Measurements from ENCODE around the gene BCL2L11. TPM values are rescaled to one million over a fixed set of nuclear protein-coding genes. Genes with fewer than 3 reads are reported as not detected.

BCL2L11 gene
- total and polyA plus RNA-seq, 2 donors, result 9.1 to 10.2 TPM

- H3K27ac ChIP-seq (ENCODE audit: low read depth), result no peak overlapping the region
- no peak overlapping the region for H3K4me3 ChIP-seq (ENCODE audit: low read depth, low read length)
- no peaks in the 10 kb centered on the region for H3K4me1 ChIP-seq (ENCODE audit: insufficient read depth)
- H3K36me3 ChIP-seq (ENCODE audit: insufficient read depth), result no peaks in the 10 kb centered on the region
- DNase-seq (ENCODE audit: extremely low spot score), result no peak
- WGBS, result 96% methylated on average over 5 of the region's 5 CpGs
Measured at GRCh38 chr2:111172666-111173065, 52.0 kb downstream of the BCL2L11 start.

GRCh38 chr2:111173338-111173737, 52.6 kb downstream of the BCL2L11 start:
- no peak overlapping the region for H3K4me3 ChIP-seq (ENCODE audit: low read depth, low read length)
- no peak overlapping the region for H3K27ac ChIP-seq (ENCODE audit: low read depth)
- no peaks in the 10 kb centered on the region for H3K4me1 ChIP-seq (ENCODE audit: insufficient read depth)
- DNase-seq (ENCODE audit: extremely low spot score), result no peak
- WGBS, result 93% methylated on average over 7 of the region's 7 CpGs
- H3K36me3 ChIP-seq (ENCODE audit: insufficient read depth), result no peaks in the 10 kb centered on the region

GRCh38 chr2:111173856-111174255, 53.1 kb downstream of the BCL2L11 start:
- Histone ChIP-seq H3K4me3 (ENCODE audit: low read depth, low read length) (no peak overlapping the region), H3K36me3 (ENCODE audit: insufficient read depth) (no peaks in the 10 kb centered on the region), H3K4me1 (ENCODE audit: insufficient read depth) (no peaks in the 10 kb centered on the region), H3K27ac (ENCODE audit: low read depth) (no peak overlapping the region)
- WGBS, result 93% methylated on average over 6 of the region's 6 CpGs
- DNase-seq (ENCODE audit: extremely low spot score), result no peak

GRCh38 chr2:111175615-111176014, 54.9 kb downstream of the BCL2L11 start:
- no peak for DNase-seq (ENCODE audit: extremely low spot score)
- Histone ChIP-seq H3K36me3 (ENCODE audit: insufficient read depth) (no peaks in the 10 kb centered on the region), H3K4me1 (ENCODE audit: insufficient read depth) (no peaks in the 10 kb centered on the region), H3K4me3 (ENCODE audit: low read depth, low read length) (no peak overlapping the region), H3K27ac (ENCODE audit: low read depth) (no peak overlapping the region)
- WGBS, result 78% methylated on average over 4 of the region's 4 CpGs

GRCh38 chr2:111176388-111176787, 55.7 kb downstream of the BCL2L11 start:
- Histone ChIP-seq H3K4me3 (ENCODE audit: low read depth, low read length) (no peak overlapping the region), H3K36me3 (ENCODE audit: insufficient read depth) (no peaks in the 10 kb centered on the region), H3K27ac (ENCODE audit: low read depth) (no peak overlapping the region), H3K4me1 (ENCODE audit: insufficient read depth) (no peaks in the 10 kb centered on the region)
- DNase-seq (ENCODE audit: extremely low spot score), result no peak
- 92% methylated on average over 7 of the region's 7 CpGs for WGBS

GRCh38 chr2:111176867-111177266, 56.2 kb downstream of the BCL2L11 start:
- H3K4me1 ChIP-seq (ENCODE audit: insufficient read depth), result no peaks in the 10 kb centered on the region
- no peak overlapping the region for H3K4me3 ChIP-seq (ENCODE audit: low read depth, low read length)
- DNase-seq (ENCODE audit: extremely low spot score), result no peak
- 89% methylated on average over 4 of the region's 4 CpGs for WGBS
- H3K27ac ChIP-seq (ENCODE audit: low read depth), result no peak overlapping the region
- no peaks in the 10 kb centered on the region for H3K36me3 ChIP-seq (ENCODE audit: insufficient read depth)

- 98% methylated on average over 4 of the region's 4 CpGs for WGBS
- DNase-seq (ENCODE audit: extremely low spot score), result no peak
- H3K27ac ChIP-seq (ENCODE audit: low read depth), result no peak overlapping the region
Measured at GRCh38 chr2:111178296-111178695, 57.6 kb downstream of the BCL2L11 start.

GRCh38 chr2:111178730-111179405, 58.2 kb downstream of the BCL2L11 start:
- 67% methylated on average over 5 of the region's 5 CpGs for WGBS
- no peak for DNase-seq (ENCODE audit: extremely low spot score)
- no peaks in the 10 kb centered on the region for H3K4me1 ChIP-seq (ENCODE audit: insufficient read depth)
- H3K36me3 ChIP-seq (ENCODE audit: insufficient read depth), result no peaks in the 10 kb centered on the region
- H3K27ac ChIP-seq (ENCODE audit: low read depth), result no peak overlapping the region
- no peak overlapping the region for H3K4me3 ChIP-seq (ENCODE audit: low read depth, low read length)

More at GRCh38 chr2:111178296-111178695, 57.6 kb downstream of the BCL2L11 start:
- Histone ChIP-seq H3K36me3 (ENCODE audit: insufficient read depth) (no peaks in the 10 kb centered on the region), H3K4me1 (ENCODE audit: insufficient read depth) (no peaks in the 10 kb centered on the region), H3K4me3 (ENCODE audit: low read depth, low read length) (no peak overlapping the region)

- H3K4me1 ChIP-seq (ENCODE audit: insufficient read depth), result no peaks in the 10 kb centered on the region
- H3K4me3 ChIP-seq (ENCODE audit: low read depth, low read length), result no peak overlapping the region
- DNase-seq (ENCODE audit: extremely low spot score), result no peak
- no peak overlapping the region for H3K27ac ChIP-seq (ENCODE audit: low read depth)
- 93% methylated on average over 2 of the region's 2 CpGs for WGBS
- no peaks in the 10 kb centered on the region for H3K36me3 ChIP-seq (ENCODE audit: insufficient read depth)
Measured at GRCh38 chr2:111182121-111182520, 61.4 kb downstream of the BCL2L11 start.

GRCh38 chr2:111182740-111183139, 62.0 kb downstream of the BCL2L11 start:
- no peaks in the 10 kb centered on the region for H3K36me3 ChIP-seq (ENCODE audit: insufficient read depth)
- WGBS, result 83% methylated on average over 2 of the region's 2 CpGs

GRCh38 chr2:111184725-111185310, 64.1 kb downstream of the BCL2L11 start:
- Histone ChIP-seq H3K27ac (ENCODE audit: low read depth) (no peak overlapping the region), H3K4me3 (ENCODE audit: low read depth, low read length) (no peak overlapping the region), H3K4me1 (ENCODE audit: insufficient read depth) (no peaks in the 10 kb centered on the region), H3K36me3 (ENCODE audit: insufficient read depth) (no peaks in the 10 kb centered on the region)
- no peak for DNase-seq (ENCODE audit: extremely low spot score)
- 45% methylated on average over 2 of the region's 2 CpGs for WGBS

More at GRCh38 chr2:111182740-111183139, 62.0 kb downstream of the BCL2L11 start:
- Histone ChIP-seq H3K4me3 (ENCODE audit: low read depth, low read length) (no peak overlapping the region), H3K27ac (ENCODE audit: low read depth) (no peak overlapping the region), H3K4me1 (ENCODE audit: insufficient read depth) (no peaks in the 10 kb centered on the region)
- DNase-seq (ENCODE audit: extremely low spot score), result no peak

- WGBS, result 57% methylated on average over 12 of the region's 12 CpGs
- DNase-seq (ENCODE audit: extremely low spot score), result no peak
- Histone ChIP-seq H3K4me1 (ENCODE audit: insufficient read depth) (no peaks in the 10 kb centered on the region), H3K27ac (ENCODE audit: low read depth) (no peak overlapping the region), H3K4me3 (ENCODE audit: low read depth, low read length) (no peak overlapping the region), H3K36me3 (ENCODE audit: insufficient read depth) (no peaks in the 10 kb centered on the region)
Measured at GRCh38 chr2:111185361-111186022, 64.8 kb downstream of the BCL2L11 start.

GRCh38 chr2:111186121-111186715, 65.5 kb downstream of the BCL2L11 start:
- no peaks in the 10 kb centered on the region for H3K36me3 ChIP-seq (ENCODE audit: insufficient read depth)
- no peak overlapping the region for H3K27ac ChIP-seq (ENCODE audit: low read depth)
- H3K4me1 ChIP-seq (ENCODE audit: insufficient read depth), result no peaks in the 10 kb centered on the region
- no peak for DNase-seq (ENCODE audit: extremely low spot score)
- no peak overlapping the region for H3K4me3 ChIP-seq (ENCODE audit: low read depth, low read length)
- WGBS, result 87% methylated on average over 10 of the region's 10 CpGs

GRCh38 chr2:111186933-111187332, 66.2 kb downstream of the BCL2L11 start:
- DNase-seq (ENCODE audit: extremely low spot score), result no peak
- no peak overlapping the region for H3K4me3 ChIP-seq (ENCODE audit: low read depth, low read length)
- no peak overlapping the region for H3K27ac ChIP-seq (ENCODE audit: low read depth)
- 88% methylated on average over 6 of the region's 6 CpGs for WGBS
- H3K36me3 ChIP-seq (ENCODE audit: insufficient read depth), result no peaks in the 10 kb centered on the region
- H3K4me1 ChIP-seq (ENCODE audit: insufficient read depth), result no peaks in the 10 kb centered on the region

Data from urinary bladder (tissue), 4 donors.